ENCODE results near the gene AANAT. TPM values are rescaled to one million over a fixed set of nuclear protein-coding genes. Genes with fewer than 3 reads are reported as not detected.

The AANAT gene
- total and polyA plus RNA-seq, 4 donors: not detected

DNA sequence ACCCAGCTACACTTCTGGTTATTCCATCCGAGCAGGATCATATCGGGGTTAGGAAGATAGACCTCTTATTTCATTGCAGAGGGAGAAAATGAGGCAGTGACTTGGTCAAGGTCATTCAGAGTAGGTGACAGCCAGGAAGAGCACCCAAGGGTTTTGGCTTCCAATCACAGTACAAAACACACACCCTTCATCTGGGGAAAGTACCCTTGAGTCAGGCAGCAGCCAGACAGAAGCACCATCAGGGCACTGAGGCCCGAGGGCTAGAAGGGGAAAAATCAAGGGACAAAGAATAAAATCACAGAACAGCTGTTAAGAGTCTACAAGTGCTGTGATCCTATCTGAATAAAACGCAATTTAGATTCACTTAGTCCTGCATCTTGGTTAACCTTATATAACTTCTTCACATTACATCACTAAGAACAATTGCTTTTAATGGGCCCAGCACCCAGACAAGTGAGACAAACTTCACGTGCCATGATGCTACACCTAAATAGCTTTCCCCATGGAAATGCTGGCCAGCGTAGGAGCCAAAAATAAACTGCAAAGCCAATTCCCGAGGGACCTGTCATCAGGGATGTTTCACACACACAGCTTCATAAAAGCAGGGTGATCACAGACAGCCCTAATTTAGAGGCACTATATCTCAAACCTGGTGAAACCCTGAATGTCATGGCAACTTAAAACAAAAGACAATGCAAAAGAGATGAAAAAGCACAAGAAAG, 19.3 kb upstream of the AANAT start:
- no peak for DNase-seq (ENCODE audit: low spot score)
- TF ChIP-seq GABPA (IDR thresholded peaks at IDR 0.05 in 1 of 2, conservative IDR thresholded peaks at IDR 0.05 in 1 of 2): no peak
- no peak for TF ChIP-seq HNF4A (conservative IDR thresholded peaks at IDR 0.05)
- TF ChIP-seq ATF3 (IDR thresholded peaks at IDR 0.05): no peak
- TF ChIP-seq FOXA1 (IDR thresholded peaks at IDR 0.05): no peak
- no peaks in the 10 kb centered on the region for H3K27me3 ChIP-seq (ENCODE audit: control insufficient read depth in 4 of 4, insufficient read depth in 4 of 4, low read length in 3 of 4)
- WGBS: 90% methylated on average over 7 of the region's 7 CpGs
- no peak overlapping the region for H3K27ac ChIP-seq (ENCODE audit: low read depth in 1 of 2, low read length in 2 of 2)
- no peaks in the 10 kb centered on the region for H3K9me3 ChIP-seq (ENCODE audit: control insufficient read depth in 4 of 4, low read length in 3 of 4)
- no peak overlapping the region for H3K4me3 ChIP-seq (ENCODE audit: low read depth in 1 of 3, low read length in 3 of 3)
- no peaks in the 10 kb centered on the region for H3K36me3 ChIP-seq (ENCODE audit: control insufficient read depth in 4 of 4, insufficient read depth in 3 of 4, low read depth in 1 of 4, low read length in 3 of 4)
- H3K9ac ChIP-seq (ENCODE audit: low read depth in 1 of 2, low read length in 2 of 2): no peak overlapping the region
- H3K4me1 ChIP-seq (ENCODE audit: control insufficient read depth in 4 of 4, insufficient read depth in 4 of 4, low read length in 3 of 4): peaks cover 0 to 16% (median 11%) of the 10 kb centered on the region in 4 donors

DNA sequence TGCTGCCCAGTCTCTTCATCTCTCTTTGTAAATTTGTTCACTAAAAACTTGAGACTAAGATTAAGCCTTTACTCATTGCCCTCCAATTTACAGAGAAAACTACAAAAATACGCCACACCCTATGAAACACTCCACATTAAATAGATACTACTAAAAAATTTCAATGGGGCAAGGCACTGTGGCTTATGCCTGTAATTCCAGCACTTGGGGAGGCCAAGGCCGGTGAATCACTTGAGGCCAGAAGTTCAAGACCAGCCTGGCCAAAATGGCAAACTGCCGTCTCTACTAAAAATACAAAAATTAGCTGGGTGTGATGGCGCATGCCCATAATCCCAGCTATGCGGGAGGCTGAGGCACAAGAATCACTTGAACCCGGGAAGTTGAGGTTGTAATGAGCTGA, 18.3 kb upstream of the AANAT start:
- no peak overlapping the region for H3K9ac ChIP-seq (ENCODE audit: low read depth in 1 of 2, low read length in 2 of 2)
- no peaks in the 10 kb centered on the region for H3K27me3 ChIP-seq (ENCODE audit: control insufficient read depth in 4 of 4, insufficient read depth in 4 of 4, low read length in 3 of 4)
- DNase-seq (ENCODE audit: low spot score): no peak
- H3K27ac ChIP-seq (ENCODE audit: low read depth in 1 of 2, low read length in 2 of 2): no peak overlapping the region
- TF ChIP-seq RAD21 (IDR thresholded peaks at IDR 0.05) (no peak), YY1 (IDR thresholded peaks at IDR 0.05) (no peak), ATF3 (IDR thresholded peaks at IDR 0.05) (no peak), HNF4A (conservative IDR thresholded peaks at IDR 0.05) (no peak), NR2F2 (IDR thresholded peaks at IDR 0.05) (no peak), TAF1 (conservative IDR thresholded peaks at IDR 0.05) (no peak), JUND (IDR thresholded peaks at IDR 0.05) (no peak), RXRA (IDR thresholded peaks at IDR 0.05) (no peak), EGR1 (IDR thresholded peaks at IDR 0.05; ENCODE audit: low read depth in 2 of 2) (no peak), GABPA (IDR thresholded peaks at IDR 0.05 in 1 of 2, conservative IDR thresholded peaks at IDR 0.05 in 1 of 2) (no peak), HNF4G (IDR thresholded peaks at IDR 0.05) (no peak), MAX (IDR thresholded peaks at IDR 0.05) (no peak), SP1 (IDR thresholded peaks at IDR 0.05) (no peak)
- TF ChIP-seq, protein P1, sequence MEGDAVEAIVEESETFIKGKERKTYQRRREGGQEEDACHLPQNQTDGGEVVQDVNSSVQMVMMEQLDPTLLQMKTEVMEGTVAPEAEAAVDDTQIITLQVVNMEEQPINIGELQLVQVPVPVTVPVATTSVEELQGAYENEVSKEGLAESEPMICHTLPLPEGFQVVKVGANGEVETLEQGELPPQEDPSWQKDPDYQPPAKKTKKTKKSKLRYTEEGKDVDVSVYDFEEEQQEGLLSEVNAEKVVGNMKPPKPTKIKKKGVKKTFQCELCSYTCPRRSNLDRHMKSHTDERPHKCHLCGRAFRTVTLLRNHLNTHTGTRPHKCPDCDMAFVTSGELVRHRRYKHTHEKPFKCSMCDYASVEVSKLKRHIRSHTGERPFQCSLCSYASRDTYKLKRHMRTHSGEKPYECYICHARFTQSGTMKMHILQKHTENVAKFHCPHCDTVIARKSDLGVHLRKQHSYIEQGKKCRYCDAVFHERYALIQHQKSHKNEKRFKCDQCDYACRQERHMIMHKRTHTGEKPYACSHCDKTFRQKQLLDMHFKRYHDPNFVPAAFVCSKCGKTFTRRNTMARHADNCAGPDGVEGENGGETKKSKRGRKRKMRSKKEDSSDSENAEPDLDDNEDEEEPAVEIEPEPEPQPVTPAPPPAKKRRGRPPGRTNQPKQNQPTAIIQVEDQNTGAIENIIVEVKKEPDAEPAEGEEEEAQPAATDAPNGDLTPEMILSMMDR (IDR thresholded peaks at IDR 0.05; ENCODE audit: low read depth, low read length, missing input control): no peak
- TF ChIP-seq, protein P2, sequence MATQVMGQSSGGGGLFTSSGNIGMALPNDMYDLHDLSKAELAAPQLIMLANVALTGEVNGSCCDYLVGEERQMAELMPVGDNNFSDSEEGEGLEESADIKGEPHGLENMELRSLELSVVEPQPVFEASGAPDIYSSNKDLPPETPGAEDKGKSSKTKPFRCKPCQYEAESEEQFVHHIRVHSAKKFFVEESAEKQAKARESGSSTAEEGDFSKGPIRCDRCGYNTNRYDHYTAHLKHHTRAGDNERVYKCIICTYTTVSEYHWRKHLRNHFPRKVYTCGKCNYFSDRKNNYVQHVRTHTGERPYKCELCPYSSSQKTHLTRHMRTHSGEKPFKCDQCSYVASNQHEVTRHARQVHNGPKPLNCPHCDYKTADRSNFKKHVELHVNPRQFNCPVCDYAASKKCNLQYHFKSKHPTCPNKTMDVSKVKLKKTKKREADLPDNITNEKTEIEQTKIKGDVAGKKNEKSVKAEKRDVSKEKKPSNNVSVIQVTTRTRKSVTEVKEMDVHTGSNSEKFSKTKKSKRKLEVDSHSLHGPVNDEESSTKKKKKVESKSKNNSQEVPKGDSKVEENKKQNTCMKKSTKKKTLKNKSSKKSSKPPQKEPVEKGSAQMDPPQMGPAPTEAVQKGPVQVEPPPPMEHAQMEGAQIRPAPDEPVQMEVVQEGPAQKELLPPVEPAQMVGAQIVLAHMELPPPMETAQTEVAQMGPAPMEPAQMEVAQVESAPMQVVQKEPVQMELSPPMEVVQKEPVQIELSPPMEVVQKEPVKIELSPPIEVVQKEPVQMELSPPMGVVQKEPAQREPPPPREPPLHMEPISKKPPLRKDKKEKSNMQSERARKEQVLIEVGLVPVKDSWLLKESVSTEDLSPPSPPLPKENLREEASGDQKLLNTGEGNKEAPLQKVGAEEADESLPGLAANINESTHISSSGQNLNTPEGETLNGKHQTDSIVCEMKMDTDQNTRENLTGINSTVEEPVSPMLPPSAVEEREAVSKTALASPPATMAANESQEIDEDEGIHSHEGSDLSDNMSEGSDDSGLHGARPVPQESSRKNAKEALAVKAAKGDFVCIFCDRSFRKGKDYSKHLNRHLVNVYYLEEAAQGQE (IDR thresholded peaks at IDR 0.05): no peak
- no peak overlapping the region for H3K4me3 ChIP-seq (ENCODE audit: low read depth in 1 of 3, low read length in 3 of 3)
- peaks cover 0 to 16% (median 11%) of the 10 kb centered on the region in 4 donors for H3K4me1 ChIP-seq (ENCODE audit: control insufficient read depth in 4 of 4, insufficient read depth in 4 of 4, low read length in 3 of 4)
- H3K9me3 ChIP-seq (ENCODE audit: control insufficient read depth in 4 of 4, low read length in 3 of 4): no peaks in the 10 kb centered on the region
- 97% methylated on average over 6 of the region's 6 CpGs for WGBS
- H3K36me3 ChIP-seq (ENCODE audit: control insufficient read depth in 4 of 4, insufficient read depth in 3 of 4, low read depth in 1 of 4, low read length in 3 of 4): no peaks in the 10 kb centered on the region

Measured in liver (tissue), 9 donors.